ENCODE results near the gene ALDOB.

Gene ALDOB

GRCh38 chr9:101421653-101422065 is 13.9 kb downstream of the ALDOB start:
- TF ChIP-seq TCF4 (CRISPR knock-in tag; IDR thresholded peaks at IDR 0.05; ENCODE audit: borderline replicate concordance), result no peak
- no peak for TF ChIP-seq ZFP3 (CRISPR knock-in tag; IDR thresholded peaks at IDR 0.05)
- no peak for TF ChIP-seq GLIS3 (CRISPR knock-in tag; IDR thresholded peaks at IDR 0.05)
- TF ChIP-seq ZFP30 (CRISPR knock-in tag; IDR thresholded peaks at IDR 0.05), result no peak
- no peak for TF ChIP-seq TOX (CRISPR knock-in tag; IDR thresholded peaks at IDR 0.05; ENCODE audit: borderline replicate concordance)
- TF ChIP-seq CREB5 (CRISPR knock-in tag; IDR thresholded peaks at IDR 0.05; ENCODE audit: low read depth), result no peak
- no peak for TF ChIP-seq PPARA (CRISPR knock-in tag; IDR thresholded peaks at IDR 0.05; ENCODE audit: borderline replicate concordance)
- no peak for TF ChIP-seq POU6F1 (CRISPR knock-in tag; IDR thresholded peaks at IDR 0.05; ENCODE audit: borderline replicate concordance, low read depth)
- ATAC-seq, result no peak

- ATAC-seq, result no peak
Measured at GRCh38 chr9:101419863-101420262, 15.7 kb downstream of the ALDOB start.

GRCh38 chr9:101418518-101419430 is 16.8 kb downstream of the ALDOB start:
- no peak for ATAC-seq
- TF ChIP-seq ESRRG (CRISPR knock-in tag; IDR thresholded peaks at IDR 0.05) (no peak), SNAI2 (CRISPR knock-in tag; IDR thresholded peaks at IDR 0.05) (no peak), PPARA (CRISPR knock-in tag; IDR thresholded peaks at IDR 0.05; ENCODE audit: borderline replicate concordance) (no peak), TSHZ2 (CRISPR knock-in tag; IDR thresholded peaks at IDR 0.05) (no peak), CSRNP3 (CRISPR knock-in tag; IDR thresholded peaks at IDR 0.05) (no peak), TOX (CRISPR knock-in tag; IDR thresholded peaks at IDR 0.05; ENCODE audit: borderline replicate concordance) (no peak), ARNTL (CRISPR knock-in tag; IDR thresholded peaks at IDR 0.05; ENCODE audit: borderline replicate concordance, low read depth) (no peak), PATZ1 (CRISPR knock-in tag; IDR thresholded peaks at IDR 0.05; ENCODE audit: borderline replicate concordance) (no peak), CSDC2 (CRISPR knock-in tag; IDR thresholded peaks at IDR 0.05) (no peak), ISL1 (CRISPR knock-in tag; IDR thresholded peaks at IDR 0.05) (no peak)

More at GRCh38 chr9:101419863-101420262, 15.7 kb downstream of the ALDOB start:
- TF ChIP-seq PPARA (CRISPR knock-in tag; IDR thresholded peaks at IDR 0.05; ENCODE audit: borderline replicate concordance) (no peak), TOX (CRISPR knock-in tag; IDR thresholded peaks at IDR 0.05; ENCODE audit: borderline replicate concordance) (no peak), GLIS3 (CRISPR knock-in tag; IDR thresholded peaks at IDR 0.05) (no peak), OSR1 (CRISPR knock-in tag; IDR thresholded peaks at IDR 0.05) (no peak), CSRNP3 (CRISPR knock-in tag; IDR thresholded peaks at IDR 0.05) (no peak), ARNTL (CRISPR knock-in tag; IDR thresholded peaks at IDR 0.05; ENCODE audit: borderline replicate concordance, low read depth) (no peak)
